WTC11 (cell line): Measurements from ENCODE around the gene TFCP2. TPM values are rescaled to one million over a fixed set of nuclear protein-coding genes. Genes with fewer than 3 reads are reported as not detected.

Experiments
- ATAC-seq: fragments of 200-7000 bp; cut with Tn5 transposase; 2 replicates; pipeline ENCODE4 v1.10.0; 2021; ENCODE audit warnings: mild to moderate bottlenecking, moderate library complexity
- CTCF ChIA-PET: fragments of 300-600 bp; sonication (Branson Sonifier 250); formaldehyde crosslinking; loops from one replicate; lab custom pipeline; 2021; ENCODE audit warnings: antibody characterized with exemption; lab: Charles Lee
- POLR2A ChIA-PET: fragments of 350-600 bp; sonication (Branson Sonifier 250); formaldehyde crosslinking; loops from one replicate; lab custom pipeline; 2021; ENCODE audit warnings: antibody characterized with exemption; lab: Charles Lee
- DNase-seq: peaks from one replicate; pipeline ENCODE4 v3.0.0; 2021; ENCODE audit warnings: low spot score
- H3K27ac Mint-ChIP-seq: 2 replicates; pipeline ENCODE4 v1.8.0; 2021; ENCODE audit warnings: mixed read lengths
- H3K27me3 Mint-ChIP-seq: 2 replicates; pipeline ENCODE4 v1.8.0; 2021; ENCODE audit warnings: low read depth, mild to moderate bottlenecking, moderate library complexity, mixed read lengths
- H3K36me3 Mint-ChIP-seq: 2 replicates; pipeline ENCODE4 v1.8.0; 2021; ENCODE audit warnings: mixed read lengths
- H3K4me1 Mint-ChIP-seq: 2 replicates; pipeline ENCODE4 v1.8.0; 2022; ENCODE audit warnings: mixed read lengths
- H3K4me3 Mint-ChIP-seq: 2 replicates; pipeline ENCODE4 v1.8.0; 2021; ENCODE audit warnings: mild to moderate bottlenecking, moderate library complexity, mixed read lengths
- H3K9me3 Mint-ChIP-seq: 2 replicates; pipeline ENCODE4 v1.8.0; 2021; ENCODE audit warnings: mixed read lengths
- CREB1 ChIP-seq: sonication (generic); formaldehyde crosslinking; IDR thresholded peaks from 2 replicates; pipeline ENCODE4 v1.8.0; 2023; ENCODE audit warnings: mild to moderate bottlenecking, missing genetic modification reagents
- ESRRA ChIP-seq: sonication (generic); formaldehyde crosslinking; IDR thresholded peaks from 2 replicates; pipeline ENCODE4 v1.8.1; 2022; ENCODE audit warnings: mild to moderate bottlenecking, missing genetic modification reagents, borderline replicate concordance
- FOXK1 ChIP-seq: sonication (generic); formaldehyde crosslinking; IDR thresholded peaks from 2 replicates; pipeline ENCODE4 v1.8.0; 2022; ENCODE audit warnings: mild to moderate bottlenecking, moderate library complexity, missing genetic modification reagents
- JAZF1 ChIP-seq: fragments of 250-450 bp; sonication (Bioruptor Pico); IDR thresholded peaks from 2 replicates; pipeline ENCODE4 v1.9.0; 2021; ENCODE audit warnings: moderate library complexity, mild to moderate bottlenecking, inconsistent platforms
- JUN ChIP-seq: sonication (generic); formaldehyde crosslinking; IDR thresholded peaks from 2 replicates; pipeline ENCODE4 v1.8.0; 2023; ENCODE audit warnings: mild to moderate bottlenecking, missing genetic modification reagents
- MAX ChIP-seq: sonication (generic); formaldehyde crosslinking; IDR thresholded peaks from 2 replicates; pipeline ENCODE4 v1.8.0; 2022; ENCODE audit warnings: mild to moderate bottlenecking, missing genetic modification reagents
- NFATC4 ChIP-seq: fragments of 250-450 bp; sonication (Bioruptor Pico); IDR thresholded peaks from 2 replicates; pipeline ENCODE4 v1.9.0; 2021; ENCODE audit warnings: mild to moderate bottlenecking
- NFYB ChIP-seq: sonication (generic); formaldehyde crosslinking; conservative IDR thresholded peaks from 2 replicates; pipeline ENCODE4 v1.8.0; 2022; ENCODE audit warnings: low read depth, missing genetic modification reagents
- NR3C1 ChIP-seq: sonication (generic); formaldehyde crosslinking; conservative IDR thresholded peaks from 2 replicates; pipeline ENCODE4 v1.8.1; 2023; ENCODE audit warnings: low read depth, mild to moderate bottlenecking, missing genetic modification reagents
- SMAD4 ChIP-seq: sonication (generic); formaldehyde crosslinking; IDR thresholded peaks from 2 replicates; pipeline ENCODE4 v1.8.0; 2022; ENCODE audit warnings: mild to moderate bottlenecking, missing genetic modification reagents
- TCF7 ChIP-seq: sonication (generic); formaldehyde crosslinking; IDR thresholded peaks from 2 replicates; pipeline ENCODE4 v1.8.0; 2022; ENCODE audit warnings: mild to moderate bottlenecking, low read depth, missing genetic modification reagents, moderate library complexity
- TEAD1 ChIP-seq: sonication (generic); formaldehyde crosslinking; IDR thresholded peaks from 2 replicates; pipeline ENCODE4 v1.8.0; 2022; ENCODE audit warnings: mild to moderate bottlenecking, missing genetic modification reagents
- ZNF232 ChIP-seq: sonication (generic); formaldehyde crosslinking; IDR thresholded peaks from 2 replicates; pipeline ENCODE4 v1.8.0; 2022; ENCODE audit warnings: mild to moderate bottlenecking, missing genetic modification reagents
- ZNF317 ChIP-seq: sonication (generic); formaldehyde crosslinking; IDR thresholded peaks from 2 replicates; pipeline ENCODE4 v1.8.1; 2023; ENCODE audit warnings: low read depth, mild to moderate bottlenecking, moderate library complexity, missing genetic modification reagents, borderline replicate concordance
- ZNF396 ChIP-seq: fragments of 250-450 bp; sonication (Bioruptor Pico); IDR thresholded peaks from 2 replicates; pipeline ENCODE4 v1.8.0; 2021; ENCODE audit warnings: mild to moderate bottlenecking, moderate library complexity, borderline replicate concordance
- total RNA-seq: library from RNA; stranded (reverse); gene quantifications from 3 replicates; pipeline ENCODE4 v1.2.3, GENCODE V29; 2021
- TF ChIP-seq, protein P1 (sequence below): sonication (generic); formaldehyde crosslinking; IDR thresholded peaks from 2 replicates; pipeline ENCODE4 v1.8.1; 2023; ENCODE audit warnings: mild to moderate bottlenecking, missing genetic modification reagents, borderline replicate concordance
- TF ChIP-seq, protein P2 (sequence below): sonication (generic); formaldehyde crosslinking; IDR thresholded peaks from 2 replicates; pipeline ENCODE4 v1.8.0; 2023; ENCODE audit warnings: missing genetic modification reagents, mild to moderate bottlenecking, borderline replicate concordance
- TF ChIP-seq, protein P3 (sequence below): sonication (generic); formaldehyde crosslinking; IDR thresholded peaks from 2 replicates; pipeline ENCODE4 v1.8.0; 2022; ENCODE audit warnings: mild to moderate bottlenecking, missing genetic modification reagents
- TF ChIP-seq, protein P4 (sequence below): sonication (generic); formaldehyde crosslinking; IDR thresholded peaks from 2 replicates; pipeline ENCODE4 v1.8.0; 2023; ENCODE audit warnings: mild to moderate bottlenecking, missing genetic modification reagents
- TF ChIP-seq, protein P5 (sequence below): fragments of 250-450 bp; sonication (Bioruptor Pico); IDR thresholded peaks from 2 replicates; pipeline ENCODE4 v1.8.0; 2021; ENCODE audit warnings: mild to moderate bottlenecking

The TFCP2 gene
- total RNA-seq, 1 experiment from 2014 or later: 35.4 TPM

- no peak for DNase-seq
- TF ChIP-seq SMAD4 (CRISPR knock-in tag): no peak
- TF ChIP-seq JUN (CRISPR knock-in tag): no peak
- TF ChIP-seq TCF7 (CRISPR knock-in tag): no peak
- TF ChIP-seq, protein P1, sequence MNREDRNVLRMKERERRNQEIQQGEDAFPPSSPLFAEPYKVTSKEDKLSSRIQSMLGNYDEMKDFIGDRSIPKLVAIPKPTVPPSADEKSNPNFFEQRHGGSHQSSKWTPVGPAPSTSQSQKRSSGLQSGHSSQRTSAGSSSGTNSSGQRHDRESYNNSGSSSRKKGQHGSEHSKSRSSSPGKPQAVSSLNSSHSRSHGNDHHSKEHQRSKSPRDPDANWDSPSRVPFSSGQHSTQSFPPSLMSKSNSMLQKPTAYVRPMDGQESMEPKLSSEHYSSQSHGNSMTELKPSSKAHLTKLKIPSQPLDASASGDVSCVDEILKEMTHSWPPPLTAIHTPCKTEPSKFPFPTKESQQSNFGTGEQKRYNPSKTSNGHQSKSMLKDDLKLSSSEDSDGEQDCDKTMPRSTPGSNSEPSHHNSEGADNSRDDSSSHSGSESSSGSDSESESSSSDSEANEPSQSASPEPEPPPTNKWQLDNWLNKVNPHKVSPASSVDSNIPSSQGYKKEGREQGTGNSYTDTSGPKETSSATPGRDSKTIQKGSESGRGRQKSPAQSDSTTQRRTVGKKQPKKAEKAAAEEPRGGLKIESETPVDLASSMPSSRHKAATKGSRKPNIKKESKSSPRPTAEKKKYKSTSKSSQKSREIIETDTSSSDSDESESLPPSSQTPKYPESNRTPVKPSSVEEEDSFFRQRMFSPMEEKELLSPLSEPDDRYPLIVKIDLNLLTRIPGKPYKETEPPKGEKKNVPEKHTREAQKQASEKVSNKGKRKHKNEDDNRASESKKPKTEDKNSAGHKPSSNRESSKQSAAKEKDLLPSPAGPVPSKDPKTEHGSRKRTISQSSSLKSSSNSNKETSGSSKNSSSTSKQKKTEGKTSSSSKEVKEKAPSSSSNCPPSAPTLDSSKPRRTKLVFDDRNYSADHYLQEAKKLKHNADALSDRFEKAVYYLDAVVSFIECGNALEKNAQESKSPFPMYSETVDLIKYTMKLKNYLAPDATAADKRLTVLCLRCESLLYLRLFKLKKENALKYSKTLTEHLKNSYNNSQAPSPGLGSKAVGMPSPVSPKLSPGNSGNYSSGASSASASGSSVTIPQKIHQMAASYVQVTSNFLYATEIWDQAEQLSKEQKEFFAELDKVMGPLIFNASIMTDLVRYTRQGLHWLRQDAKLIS (CRISPR knock-in tag): no peak
- no peak for TF ChIP-seq CREB1
- no peak for TF ChIP-seq NR3C1 (CRISPR knock-in tag)
- no peak for TF ChIP-seq ZNF396 (CRISPR knock-in tag)
- no peak for TF ChIP-seq NFATC4 (CRISPR knock-in tag)
- TF ChIP-seq FOXK1 (CRISPR knock-in tag): no peak
- no peak for TF ChIP-seq NFYB
- TF ChIP-seq ZNF317 (CRISPR knock-in tag): no peak
- TF ChIP-seq, protein P2, sequence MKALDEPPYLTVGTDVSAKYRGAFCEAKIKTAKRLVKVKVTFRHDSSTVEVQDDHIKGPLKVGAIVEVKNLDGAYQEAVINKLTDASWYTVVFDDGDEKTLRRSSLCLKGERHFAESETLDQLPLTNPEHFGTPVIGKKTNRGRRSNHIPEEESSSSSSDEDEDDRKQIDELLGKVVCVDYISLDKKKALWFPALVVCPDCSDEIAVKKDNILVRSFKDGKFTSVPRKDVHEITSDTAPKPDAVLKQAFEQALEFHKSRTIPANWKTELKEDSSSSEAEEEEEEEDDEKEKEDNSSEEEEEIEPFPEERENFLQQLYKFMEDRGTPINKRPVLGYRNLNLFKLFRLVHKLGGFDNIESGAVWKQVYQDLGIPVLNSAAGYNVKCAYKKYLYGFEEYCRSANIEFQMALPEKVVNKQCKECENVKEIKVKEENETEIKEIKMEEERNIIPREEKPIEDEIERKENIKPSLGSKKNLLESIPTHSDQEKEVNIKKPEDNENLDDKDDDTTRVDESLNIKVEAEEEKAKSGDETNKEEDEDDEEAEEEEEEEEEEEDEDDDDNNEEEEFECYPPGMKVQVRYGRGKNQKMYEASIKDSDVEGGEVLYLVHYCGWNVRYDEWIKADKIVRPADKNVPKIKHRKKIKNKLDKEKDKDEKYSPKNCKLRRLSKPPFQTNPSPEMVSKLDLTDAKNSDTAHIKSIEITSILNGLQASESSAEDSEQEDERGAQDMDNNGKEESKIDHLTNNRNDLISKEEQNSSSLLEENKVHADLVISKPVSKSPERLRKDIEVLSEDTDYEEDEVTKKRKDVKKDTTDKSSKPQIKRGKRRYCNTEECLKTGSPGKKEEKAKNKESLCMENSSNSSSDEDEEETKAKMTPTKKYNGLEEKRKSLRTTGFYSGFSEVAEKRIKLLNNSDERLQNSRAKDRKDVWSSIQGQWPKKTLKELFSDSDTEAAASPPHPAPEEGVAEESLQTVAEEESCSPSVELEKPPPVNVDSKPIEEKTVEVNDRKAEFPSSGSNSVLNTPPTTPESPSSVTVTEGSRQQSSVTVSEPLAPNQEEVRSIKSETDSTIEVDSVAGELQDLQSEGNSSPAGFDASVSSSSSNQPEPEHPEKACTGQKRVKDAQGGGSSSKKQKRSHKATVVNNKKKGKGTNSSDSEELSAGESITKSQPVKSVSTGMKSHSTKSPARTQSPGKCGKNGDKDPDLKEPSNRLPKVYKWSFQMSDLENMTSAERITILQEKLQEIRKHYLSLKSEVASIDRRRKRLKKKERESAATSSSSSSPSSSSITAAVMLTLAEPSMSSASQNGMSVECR (CRISPR knock-in tag): no peak
- TF ChIP-seq ESRRA (CRISPR knock-in tag): no peak
- TF ChIP-seq, protein P3, sequence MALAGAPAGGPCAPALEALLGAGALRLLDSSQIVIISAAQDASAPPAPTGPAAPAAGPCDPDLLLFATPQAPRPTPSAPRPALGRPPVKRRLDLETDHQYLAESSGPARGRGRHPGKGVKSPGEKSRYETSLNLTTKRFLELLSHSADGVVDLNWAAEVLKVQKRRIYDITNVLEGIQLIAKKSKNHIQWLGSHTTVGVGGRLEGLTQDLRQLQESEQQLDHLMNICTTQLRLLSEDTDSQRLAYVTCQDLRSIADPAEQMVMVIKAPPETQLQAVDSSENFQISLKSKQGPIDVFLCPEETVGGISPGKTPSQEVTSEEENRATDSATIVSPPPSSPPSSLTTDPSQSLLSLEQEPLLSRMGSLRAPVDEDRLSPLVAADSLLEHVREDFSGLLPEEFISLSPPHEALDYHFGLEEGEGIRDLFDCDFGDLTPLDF (CRISPR knock-in tag): no peak
- TF ChIP-seq TEAD1 (CRISPR knock-in tag): no peak
- TF ChIP-seq, protein P4, sequence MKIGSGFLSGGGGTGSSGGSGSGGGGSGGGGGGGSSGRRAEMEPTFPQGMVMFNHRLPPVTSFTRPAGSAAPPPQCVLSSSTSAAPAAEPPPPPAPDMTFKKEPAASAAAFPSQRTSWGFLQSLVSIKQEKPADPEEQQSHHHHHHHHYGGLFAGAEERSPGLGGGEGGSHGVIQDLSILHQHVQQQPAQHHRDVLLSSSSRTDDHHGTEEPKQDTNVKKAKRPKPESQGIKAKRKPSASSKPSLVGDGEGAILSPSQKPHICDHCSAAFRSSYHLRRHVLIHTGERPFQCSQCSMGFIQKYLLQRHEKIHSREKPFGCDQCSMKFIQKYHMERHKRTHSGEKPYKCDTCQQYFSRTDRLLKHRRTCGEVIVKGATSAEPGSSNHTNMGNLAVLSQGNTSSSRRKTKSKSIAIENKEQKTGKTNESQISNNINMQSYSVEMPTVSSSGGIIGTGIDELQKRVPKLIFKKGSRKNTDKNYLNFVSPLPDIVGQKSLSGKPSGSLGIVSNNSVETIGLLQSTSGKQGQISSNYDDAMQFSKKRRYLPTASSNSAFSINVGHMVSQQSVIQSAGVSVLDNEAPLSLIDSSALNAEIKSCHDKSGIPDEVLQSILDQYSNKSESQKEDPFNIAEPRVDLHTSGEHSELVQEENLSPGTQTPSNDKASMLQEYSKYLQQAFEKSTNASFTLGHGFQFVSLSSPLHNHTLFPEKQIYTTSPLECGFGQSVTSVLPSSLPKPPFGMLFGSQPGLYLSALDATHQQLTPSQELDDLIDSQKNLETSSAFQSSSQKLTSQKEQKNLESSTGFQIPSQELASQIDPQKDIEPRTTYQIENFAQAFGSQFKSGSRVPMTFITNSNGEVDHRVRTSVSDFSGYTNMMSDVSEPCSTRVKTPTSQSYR (CRISPR knock-in tag): no peak
- TF ChIP-seq MAX (CRISPR knock-in tag): no peak
- no peak for TF ChIP-seq ZNF232 (CRISPR knock-in tag)
- TF ChIP-seq JAZF1 (CRISPR knock-in tag): no peak
- TF ChIP-seq, protein P5, sequence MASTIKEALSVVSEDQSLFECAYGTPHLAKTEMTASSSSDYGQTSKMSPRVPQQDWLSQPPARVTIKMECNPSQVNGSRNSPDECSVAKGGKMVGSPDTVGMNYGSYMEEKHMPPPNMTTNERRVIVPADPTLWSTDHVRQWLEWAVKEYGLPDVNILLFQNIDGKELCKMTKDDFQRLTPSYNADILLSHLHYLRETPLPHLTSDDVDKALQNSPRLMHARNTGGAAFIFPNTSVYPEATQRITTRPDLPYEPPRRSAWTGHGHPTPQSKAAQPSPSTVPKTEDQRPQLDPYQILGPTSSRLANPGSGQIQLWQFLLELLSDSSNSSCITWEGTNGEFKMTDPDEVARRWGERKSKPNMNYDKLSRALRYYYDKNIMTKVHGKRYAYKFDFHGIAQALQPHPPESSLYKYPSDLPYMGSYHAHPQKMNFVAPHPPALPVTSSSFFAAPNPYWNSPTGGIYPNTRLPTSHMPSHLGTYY (CRISPR knock-in tag): no peak
- ATAC-seq: no peak
- H3K27ac Mint-ChIP-seq: peak overlapping the region; percentile 3; the same call in 1 of the 2 replicates
- CTCF ChIA-PET: no interaction called here
- 0 out of 2 replicates have a peak, but pooled peaks cover 7% of the 10 kb centered on the region for H3K4me1 Mint-ChIP-seq
- POLR2A ChIA-PET: no interaction called here
- no peaks in the 10 kb centered on the region for H3K27me3 Mint-ChIP-seq
- H3K4me3 Mint-ChIP-seq: no peak overlapping the region
- peaks cover 8% of the 10 kb centered on the region for H3K9me3 Mint-ChIP-seq
- peaks cover 14% of the 10 kb centered on the region for H3K36me3 Mint-ChIP-seq
These were observed 25.6 kb downstream of the TFCP2 start for GRCh38 chr12:51147309-51147708.
